ENCODE data around the gene NAT10. TPM values are rescaled to one million over a fixed set of nuclear protein-coding genes. Genes with fewer than 3 reads are reported as not detected.
"Not testable (repeated sequence)": the region's sequence is repeated elsewhere in the genome, so short reads cannot be mapped to it uniquely, and the experiment has no call there.

Gene NAT10
- total and polyA plus RNA-seq, 2 experiments from 2014 or later = 44.1 to 58.8 TPM

DNA sequence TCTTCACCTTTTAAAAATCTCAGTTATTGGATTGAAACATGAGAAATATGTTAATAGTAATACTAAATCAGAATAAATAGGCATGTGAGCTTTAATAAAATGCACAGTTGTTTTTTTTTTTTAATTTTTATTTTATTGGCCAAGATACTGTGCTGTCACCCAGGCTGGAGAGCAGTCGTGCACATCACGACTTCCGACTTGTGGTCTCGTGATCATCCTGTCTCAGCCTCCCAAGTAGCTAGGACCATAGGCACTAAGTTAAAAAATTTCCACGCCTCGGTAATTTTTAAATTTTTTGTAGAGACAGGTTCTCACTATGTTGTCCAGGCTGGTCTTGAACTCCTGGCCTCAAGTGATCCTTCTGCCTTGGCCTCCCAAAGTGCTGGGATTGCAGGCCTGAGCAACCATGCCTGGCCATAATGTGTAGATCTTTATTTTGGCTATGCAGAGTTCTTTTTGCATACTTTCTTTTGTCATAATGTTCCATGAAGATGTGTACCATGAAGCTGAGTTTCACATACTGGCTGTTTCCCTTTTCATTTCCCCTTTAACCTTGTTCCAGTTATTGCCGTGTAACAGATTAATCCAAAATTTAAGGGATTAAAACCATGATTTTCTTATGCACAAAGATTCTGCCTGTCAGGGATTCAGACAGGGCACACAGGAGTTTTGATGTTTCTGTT lies 37.9 kb upstream of the NAT10 start:
- no peak overlapping the region for H3K27ac Mint-ChIP-seq
- peaks cover 3% of the 10 kb centered on the region; the same call in 1 of the 2 replicates for H3F3A ChIP-seq (replicated peaks; ENCODE audit: low read depth)
- no peak for DNase-seq (ENCODE audit: low spot score)
- no peaks in the 10 kb centered on the region for H3K27me3 ChIP-seq (ENCODE audit: insufficient read depth)
- ATAC-seq = no peak
- peaks cover 12% of the 10 kb centered on the region for H3K36me3 ChIP-seq (ENCODE audit: insufficient read depth)
- H3K36me3 Mint-ChIP-seq (ENCODE audit: low read depth) = peaks cover 63% of the 10 kb centered on the region
- H3K27me3 Mint-ChIP-seq (ENCODE audit: insufficient read depth, low read depth, poor library complexity) = no peaks in the 10 kb centered on the region
- no peak overlapping the region for H2AFZ ChIP-seq
- H3K9me2 ChIP-seq (ENCODE audit: insufficient read depth) = no peaks in the 10 kb centered on the region
- H3K4me3 Mint-ChIP-seq = no peak overlapping the region
- H3K9me3 Mint-ChIP-seq = no peaks in the 10 kb centered on the region
- H3K27ac ChIP-seq (ENCODE audit: low read depth) = 0 out of 2 replicates have a peak overlapping the region, but pooled peaks have one; percentile 15
- peaks cover 100% of the 10 kb centered on the region for H3K79me2 ChIP-seq (replicated peaks; ENCODE audit: insufficient read depth)
- H3K4me2 ChIP-seq = no peak overlapping the region
- H3K4me3 ChIP-seq = no peak overlapping the region
- no peak for TF ChIP-seq ZNF331 (CRISPR knock-in tag; IDR thresholded peaks at IDR 0.05; ENCODE audit: low read depth)
- no peak for TF ChIP-seq CREB1 (CRISPR knock-in tag; IDR thresholded peaks at IDR 0.05; ENCODE audit: low read depth)
- TF ChIP-seq EZH2 (IDR thresholded peaks at IDR 0.05; ENCODE audit: low read depth, unreplicated experiment) = no peak
- TF ChIP-seq, protein P1, sequence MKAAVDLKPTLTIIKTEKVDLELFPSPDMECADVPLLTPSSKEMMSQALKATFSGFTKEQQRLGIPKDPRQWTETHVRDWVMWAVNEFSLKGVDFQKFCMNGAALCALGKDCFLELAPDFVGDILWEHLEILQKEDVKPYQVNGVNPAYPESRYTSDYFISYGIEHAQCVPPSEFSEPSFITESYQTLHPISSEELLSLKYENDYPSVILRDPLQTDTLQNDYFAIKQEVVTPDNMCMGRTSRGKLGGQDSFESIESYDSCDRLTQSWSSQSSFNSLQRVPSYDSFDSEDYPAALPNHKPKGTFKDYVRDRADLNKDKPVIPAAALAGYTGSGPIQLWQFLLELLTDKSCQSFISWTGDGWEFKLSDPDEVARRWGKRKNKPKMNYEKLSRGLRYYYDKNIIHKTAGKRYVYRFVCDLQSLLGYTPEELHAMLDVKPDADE (IDR thresholded peaks at IDR 0.05) = no peak
- TF ChIP-seq EZH2phosphoT487 (IDR thresholded peaks at IDR 0.05; ENCODE audit: unreplicated experiment) = no peak
- no peak for TF ChIP-seq NANOG (IDR thresholded peaks at IDR 0.05; ENCODE audit: borderline replicate concordance)
- peaks cover 13% of the 10 kb centered on the region for H3K4me1 Mint-ChIP-seq
- H4K20me1 ChIP-seq (replicated peaks; ENCODE audit: insufficient read depth) = peaks cover 92% of the 10 kb centered on the region
- H3K4me1 ChIP-seq (ENCODE audit: insufficient read depth) = no peaks in the 10 kb centered on the region

DNA sequence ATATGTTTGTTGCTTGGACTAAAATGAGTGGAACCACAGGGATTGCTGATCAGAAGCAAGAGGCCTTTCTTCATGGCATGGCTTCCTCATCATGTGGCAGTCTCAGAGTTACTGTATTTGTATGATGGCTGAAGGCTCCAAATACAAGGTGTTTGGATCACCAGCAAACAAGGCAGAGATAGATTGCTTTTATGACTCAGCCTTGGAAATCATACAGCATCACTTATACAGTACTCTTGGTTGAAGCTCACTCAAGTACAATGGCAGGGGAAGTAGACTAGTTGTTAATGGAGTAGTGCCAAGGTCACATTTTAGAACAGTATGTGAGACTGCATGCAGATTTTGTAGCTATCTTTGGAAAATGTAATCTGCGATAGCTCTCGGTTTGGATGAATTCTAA lies 37.3 kb upstream of the NAT10 start:
- no peak overlapping the region for H3K4me3 Mint-ChIP-seq
- Histone ChIP-seq H3K27ac (ENCODE audit: low read depth) (no peak overlapping the region), H3K4me3 (no peak overlapping the region), H3K9me2 (ENCODE audit: insufficient read depth) (no peaks in the 10 kb centered on the region), H3K4me1 (ENCODE audit: insufficient read depth) (no peaks in the 10 kb centered on the region), H3K4me2 (no peak overlapping the region), H4K20me1 (replicated peaks; ENCODE audit: insufficient read depth) (peaks cover 92% of the 10 kb centered on the region), H3K36me3 (ENCODE audit: insufficient read depth) (peaks cover 18% of the 10 kb centered on the region), H2AFZ (no peak overlapping the region), H3K27me3 (ENCODE audit: insufficient read depth) (no peaks in the 10 kb centered on the region), H3K79me2 (replicated peaks; ENCODE audit: insufficient read depth) (peaks cover 100% of the 10 kb centered on the region), H3F3A (replicated peaks; ENCODE audit: low read depth) (peaks cover 4% of the 10 kb centered on the region; the same call in 1 of the 2 replicates)
- ATAC-seq (no peak), DNase-seq (ENCODE audit: low spot score) (no peak)
- H3K27ac Mint-ChIP-seq = no peak overlapping the region
- H3K27me3 Mint-ChIP-seq (ENCODE audit: insufficient read depth, low read depth, poor library complexity) = no peaks in the 10 kb centered on the region
- peaks cover 67% of the 10 kb centered on the region for H3K36me3 Mint-ChIP-seq (ENCODE audit: low read depth)
- no peaks in the 10 kb centered on the region for H3K9me3 Mint-ChIP-seq
- peaks cover 11% of the 10 kb centered on the region; the same call in 2 of the 3 replicates for H3K4me1 Mint-ChIP-seq
- no peak for TF ChIP-seq JUNB (IDR thresholded peaks at IDR 0.05; ENCODE audit: unreplicated experiment)
- TF ChIP-seq STAT1 (IDR thresholded peaks at IDR 0.05; ENCODE audit: unreplicated experiment) = no peak
- TF ChIP-seq ZNF331 (CRISPR knock-in tag; IDR thresholded peaks at IDR 0.05; ENCODE audit: low read depth) = no peak

DNA sequence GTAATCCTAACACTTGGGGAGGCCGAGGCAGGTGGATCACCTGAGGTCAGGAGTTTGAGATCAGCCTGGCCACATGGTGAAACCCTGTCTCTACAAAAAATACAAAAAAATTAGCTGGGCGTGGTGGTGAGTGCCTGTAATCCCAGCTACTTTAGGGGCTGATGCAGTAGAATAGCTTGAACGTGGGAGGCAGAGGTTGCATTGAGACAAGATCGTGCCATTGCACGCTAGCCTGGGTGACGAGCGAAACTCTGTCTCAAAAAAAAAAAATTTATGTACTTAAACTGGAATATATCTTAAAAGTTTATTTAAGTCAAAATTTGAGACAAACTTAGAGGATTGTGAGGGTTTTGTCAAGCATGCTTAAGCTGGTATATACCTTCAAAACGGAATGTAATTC lies 34.1 kb upstream of the NAT10 start:
- not testable (repeated sequence) for H3K27me3 ChIP-seq (ENCODE audit: insufficient read depth); H2AFZ ChIP-seq; H3K9me3 Mint-ChIP-seq; H3K27ac Mint-ChIP-seq; H3K4me1 ChIP-seq (ENCODE audit: insufficient read depth); H3K4me3 Mint-ChIP-seq; H3K4me3 ChIP-seq; DNase-seq (ENCODE audit: low spot score); H3K4me1 Mint-ChIP-seq; ATAC-seq; H3K27me3 Mint-ChIP-seq (ENCODE audit: insufficient read depth, low read depth, poor library complexity); H3F3A ChIP-seq (replicated peaks; ENCODE audit: low read depth); H3K9me2 ChIP-seq (ENCODE audit: insufficient read depth); H3K4me2 ChIP-seq
- H3K27ac ChIP-seq (ENCODE audit: low read depth) = 0 out of 2 replicates have a peak overlapping the region, but pooled peaks have one; percentile 2
- H3K36me3 Mint-ChIP-seq (ENCODE audit: low read depth) = peaks cover 68% of the 10 kb centered on the region
- peaks cover 98% of the 10 kb centered on the region for H3K79me2 ChIP-seq (replicated peaks; ENCODE audit: insufficient read depth)
- H3K36me3 ChIP-seq (ENCODE audit: insufficient read depth) = peaks cover 50% of the 10 kb centered on the region
- peaks cover 80% of the 10 kb centered on the region for H4K20me1 ChIP-seq (replicated peaks; ENCODE audit: insufficient read depth)
